GM12892 (cell line): Measurements from ENCODE around the gene IGF2BP1.

Experiments
- DNase-seq: peaks from one replicate; pipeline ENCODE4 v3.0.0; 2011; ENCODE audit not compliant: insufficient read length
- FAIRE-seq: peaks from 2 replicates; lab custom pipeline; 2011; peaks lifted over from hg19 to GRCh38; lab: Jason Lieb, UNC
- POLR2A ChIP-seq: IDR thresholded peaks from 2 replicates; pipeline ENCODE4 v1.6.1; 2011; ENCODE audit warnings: low read depth, low read length, control low read depth
- POLR2AphosphoS5 ChIP-seq: IDR thresholded peaks from 2 replicates; pipeline ENCODE4 v1.6.1; 2011; ENCODE audit warnings: low read depth, low read length, control low read depth
- TAF1 ChIP-seq: IDR thresholded peaks from 2 replicates; pipeline ENCODE4 v1.6.1; 2011; ENCODE audit warnings: low read depth, mild to moderate bottlenecking, control low read depth, low read length, borderline replicate concordance

The IGF2BP1 gene

GRCh38 chr17:49013311-49014213 is 16.4 kb downstream of the IGF2BP1 start:
- DNase-seq, result no peak
- TF ChIP-seq POLR2AphosphoS5, result no peak
- no peak for TF ChIP-seq POLR2A
- TF ChIP-seq TAF1, result no peak
- no peak for FAIRE-seq

GRCh38 chr17:49015179-49015923 is 18.2 kb downstream of the IGF2BP1 start:
- TF ChIP-seq TAF1 (no peak), POLR2A (no peak), POLR2AphosphoS5 (no peak)
- DNase-seq (no peak), FAIRE-seq (no peak)

- no peak for FAIRE-seq
- TF ChIP-seq POLR2AphosphoS5, result no peak
- TF ChIP-seq POLR2A, result no peak
- TF ChIP-seq TAF1, result no peak
- no peak for DNase-seq
Observed at GRCh38 chr17:49015924-49016774, 19.0 kb downstream of the IGF2BP1 start.

- DNase-seq (no peak), FAIRE-seq (no peak)
- TF ChIP-seq POLR2A (no peak), TAF1 (no peak), POLR2AphosphoS5 (no peak)
Observed at GRCh38 chr17:49016775-49017463, 19.7 kb downstream of the IGF2BP1 start.

- no peak for TF ChIP-seq POLR2AphosphoS5
- no peak for TF ChIP-seq TAF1
- no peak for TF ChIP-seq POLR2A
- DNase-seq (no peak), FAIRE-seq (no peak)
Observed at GRCh38 chr17:49018116-49018612, 21.0 kb downstream of the IGF2BP1 start.

GRCh38 chr17:49018748-49019147 is 21.6 kb downstream of the IGF2BP1 start:
- FAIRE-seq (no peak), DNase-seq (no peak)
- no peak for TF ChIP-seq TAF1
- TF ChIP-seq POLR2A, result no peak
- TF ChIP-seq POLR2AphosphoS5, result no peak

GRCh38 chr17:49020609-49021008 is 23.4 kb downstream of the IGF2BP1 start:
- no peak for DNase-seq
- FAIRE-seq, result no peak
- TF ChIP-seq POLR2A (no peak), TAF1 (no peak), POLR2AphosphoS5 (no peak)

- no peak for TF ChIP-seq POLR2AphosphoS5
- TF ChIP-seq TAF1, result no peak
- no peak for TF ChIP-seq POLR2A
- FAIRE-seq (no peak), DNase-seq (no peak)
Observed at GRCh38 chr17:49021095-49021767, 24.0 kb downstream of the IGF2BP1 start.

GRCh38 chr17:49021768-49022103 is 24.6 kb downstream of the IGF2BP1 start:
- FAIRE-seq, result no peak

GRCh38 chr17:49022391-49022941 is 25.3 kb downstream of the IGF2BP1 start:
- FAIRE-seq, result no peak
- DNase-seq, result no peak
- TF ChIP-seq POLR2AphosphoS5 (no peak), POLR2A (no peak), TAF1 (no peak)

More at GRCh38 chr17:49021768-49022103, 24.6 kb downstream of the IGF2BP1 start:
- no peak for DNase-seq
- TF ChIP-seq TAF1, result no peak
- TF ChIP-seq POLR2A, result no peak
- TF ChIP-seq POLR2AphosphoS5, result no peak
